Right kidney (tissue), 9 donors: ENCODE results near the gene FAM110A.
"Not testable (repeated sequence)": the region's sequence is repeated elsewhere in the genome, so short reads cannot be mapped to it uniquely, and the experiment has no call there.

Experiments used
- DNase-seq: peaks from one replicate; pipeline ENCODE4 v3.0.0-alpha.2; 2016
- long read RNA-seq, 8 donors: transcript quantifications; one replicate each; lab custom pipeline, GENCODE V29; 2026

FAM110A gene
- long read RNA-seq, donor 1 = 0 reads
- long read RNA-seq, donor 2, partial matches to known transcripts = 0 of 2 reads
- long read RNA-seq, donor 2, other reads (novel, unspliced or antisense) = 0 of 2 reads
- long read RNA-seq, donor 3, partial matches to known transcripts = 0 of 2 reads
- long read RNA-seq, donor 3, other reads (novel, unspliced or antisense) = 0 of 2 reads
- long read RNA-seq, donor 4, partial matches to known transcripts = 5 of 7 reads
- long read RNA-seq, donor 4, other reads (novel, unspliced or antisense) = 0 of 7 reads
- long read RNA-seq, donor 5, partial matches to known transcripts = 16 of 21 reads
- long read RNA-seq, donor 5, other reads (novel, unspliced or antisense) = 0 of 21 reads
- long read RNA-seq, donor 6, partial matches to known transcripts = 0 of 7 reads
- long read RNA-seq, donor 6, other reads (novel, unspliced or antisense) = 0 of 7 reads
- long read RNA-seq, donor 7, partial matches to known transcripts = 31 of 36 reads
- long read RNA-seq, donor 7, other reads (novel, unspliced or antisense) = 0 of 36 reads
- long read RNA-seq, donor 8, partial matches to known transcripts = 0 of 4 reads
- long read RNA-seq, donor 8, other reads (novel, unspliced or antisense) = 0 of 4 reads

- DNase-seq = peak; percentile 94
These were observed at the start of gene FAM110A for GRCh38 chr20:833450-834150. Gene FAM110A, plus strand, starts transcription at chr20:833715. Its CDS starts 11,090 bp downstream, at chr20:844805.

- no peak for DNase-seq
These were observed 45.7 kb upstream of the FAM110A start for GRCh38 chr20:787825-788224.

DNA sequence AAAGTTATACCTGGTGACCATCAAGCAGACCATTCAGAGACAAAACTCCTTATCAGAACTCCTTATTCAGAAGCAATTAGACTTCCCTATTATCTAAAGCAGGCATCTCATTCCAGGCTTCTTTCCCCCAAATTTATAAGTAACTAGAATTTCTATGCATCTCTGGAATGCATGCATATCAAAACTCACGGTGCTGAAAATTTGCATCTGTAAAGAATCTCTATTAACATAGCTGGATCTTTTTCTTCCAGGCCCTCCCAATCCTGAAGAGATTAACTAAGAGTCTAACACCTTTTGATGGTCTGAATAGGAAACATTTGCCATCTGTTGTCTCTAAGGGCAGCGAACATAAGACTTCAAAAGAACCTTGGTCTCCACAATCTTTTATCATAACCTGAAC lies 42.5 kb upstream of the FAM110A start:
- DNase-seq = no peak

DNA sequence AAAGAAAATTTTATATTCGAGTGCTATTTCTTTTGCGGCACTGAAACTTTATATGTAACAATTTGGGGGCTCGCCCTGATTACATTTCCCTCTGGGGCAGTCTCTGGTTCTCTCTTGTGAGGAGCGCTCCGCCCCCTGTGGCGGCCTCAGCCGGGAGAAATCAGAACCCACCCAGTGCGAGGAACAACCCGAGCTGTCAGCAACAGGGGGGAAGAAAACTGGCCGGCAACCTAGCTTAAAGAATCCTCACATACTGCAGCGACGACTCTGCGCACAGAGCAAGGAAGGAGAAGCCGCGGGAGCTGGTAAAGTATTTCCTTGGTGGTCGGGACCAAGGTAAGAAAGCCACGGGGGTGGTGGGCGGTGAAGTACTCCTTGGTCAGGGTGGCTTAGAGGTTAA lies 41.3 kb upstream of the FAM110A start:
- DNase-seq = no peak

GRCh38 chr20:796921-797320 lies 36.6 kb upstream of the FAM110A start:
- DNase-seq = no peak

GRCh38 chr20:798746-799145 lies 34.8 kb upstream of the FAM110A start:
- DNase-seq = not testable (repeated sequence)

GRCh38 chr20:800026-800425 lies 33.5 kb upstream of the FAM110A start:
- not testable (repeated sequence) for DNase-seq

- no peak for DNase-seq
These were observed 31.8 kb upstream of the FAM110A start for GRCh38 chr20:801678-802077.

DNA sequence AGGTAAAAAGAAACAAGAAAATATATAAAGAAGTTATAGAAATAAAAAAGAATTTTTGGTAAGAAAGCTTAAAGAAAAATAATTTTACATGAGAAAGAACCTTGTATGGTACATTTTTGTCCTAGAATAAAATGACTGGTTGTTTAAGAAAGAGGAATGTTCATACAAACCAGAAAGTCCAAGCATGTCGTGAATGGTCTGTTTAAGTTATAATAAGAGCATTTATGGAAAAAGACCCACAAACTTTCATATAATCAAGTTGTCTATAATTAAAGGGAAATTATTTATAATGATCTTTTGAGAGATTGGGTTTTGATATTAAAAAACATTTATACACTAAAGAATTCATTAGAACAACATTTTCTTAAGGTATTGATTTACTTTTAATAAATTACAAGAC lies 27.8 kb upstream of the FAM110A start:
- no peak for DNase-seq

- not testable (repeated sequence) for DNase-seq
These were observed 21.6 kb upstream of the FAM110A start for GRCh38 chr20:811776-812434.

DNA sequence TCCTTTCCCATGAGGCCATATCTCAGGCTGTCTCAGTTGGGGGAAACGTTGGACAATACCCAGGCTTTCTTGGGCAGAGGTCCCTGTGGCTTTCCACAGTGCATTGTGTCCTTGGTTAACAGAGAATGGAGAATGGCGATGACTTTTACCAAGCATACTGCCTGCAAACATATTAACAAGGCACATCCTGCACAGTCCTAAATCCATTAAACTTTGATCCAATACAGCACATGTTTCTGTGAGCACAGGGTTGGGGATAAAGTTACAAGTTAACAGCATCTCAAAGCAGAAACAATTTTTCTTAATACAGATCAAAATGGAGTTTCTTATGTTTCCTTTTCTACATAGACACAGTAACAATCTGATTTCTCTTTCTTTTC lies 21.1 kb upstream of the FAM110A start:
- not testable (repeated sequence) for DNase-seq

GRCh38 chr20:813390-813789 lies 20.1 kb upstream of the FAM110A start:
- DNase-seq = no peak

- no peak for DNase-seq
These were observed 18.3 kb upstream of the FAM110A start for GRCh38 chr20:815226-815625.

DNA sequence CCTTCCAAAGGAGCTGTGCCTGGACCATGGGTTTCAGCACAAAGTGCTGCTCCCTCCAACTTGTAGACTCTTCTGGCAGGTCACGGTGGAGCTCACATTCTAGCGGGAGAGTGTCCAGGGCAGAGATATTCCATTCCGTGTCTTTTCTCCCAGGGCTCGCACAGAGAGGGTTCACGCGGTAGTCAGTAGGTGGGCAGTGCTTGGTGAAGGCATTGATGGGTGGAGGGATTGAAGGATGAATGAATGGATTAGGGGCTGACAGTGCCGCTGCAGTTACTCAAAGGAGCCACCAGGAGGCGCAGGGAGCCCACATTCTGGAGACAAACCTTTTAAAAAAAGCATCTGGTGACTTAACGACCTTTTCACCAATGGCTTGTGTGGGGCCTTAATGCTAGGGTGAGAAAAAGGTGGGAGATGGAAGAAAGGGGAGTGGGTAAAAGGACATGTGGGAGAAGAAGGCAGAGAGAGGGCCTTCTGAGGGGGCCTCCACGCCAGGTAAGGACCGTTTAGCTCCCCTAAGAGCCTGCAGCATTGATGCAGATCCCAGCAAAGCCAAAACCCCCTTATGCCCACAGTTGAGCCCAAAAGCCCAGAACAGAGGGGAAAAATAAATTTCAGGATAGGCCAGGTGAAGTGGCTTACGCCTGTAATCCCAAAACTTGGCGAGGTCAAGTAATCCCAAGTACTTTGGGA lies 17.5 kb upstream of the FAM110A start:
- peak; percentile 56 for DNase-seq

GRCh38 chr20:818001-818664 lies 15.4 kb upstream of the FAM110A start:
- DNase-seq = no peak

- DNase-seq = no peak
These were observed 13.7 kb upstream of the FAM110A start for GRCh38 chr20:819680-820322.

GRCh38 chr20:820323-820953 lies 13.1 kb upstream of the FAM110A start:
- DNase-seq = no peak

DNA sequence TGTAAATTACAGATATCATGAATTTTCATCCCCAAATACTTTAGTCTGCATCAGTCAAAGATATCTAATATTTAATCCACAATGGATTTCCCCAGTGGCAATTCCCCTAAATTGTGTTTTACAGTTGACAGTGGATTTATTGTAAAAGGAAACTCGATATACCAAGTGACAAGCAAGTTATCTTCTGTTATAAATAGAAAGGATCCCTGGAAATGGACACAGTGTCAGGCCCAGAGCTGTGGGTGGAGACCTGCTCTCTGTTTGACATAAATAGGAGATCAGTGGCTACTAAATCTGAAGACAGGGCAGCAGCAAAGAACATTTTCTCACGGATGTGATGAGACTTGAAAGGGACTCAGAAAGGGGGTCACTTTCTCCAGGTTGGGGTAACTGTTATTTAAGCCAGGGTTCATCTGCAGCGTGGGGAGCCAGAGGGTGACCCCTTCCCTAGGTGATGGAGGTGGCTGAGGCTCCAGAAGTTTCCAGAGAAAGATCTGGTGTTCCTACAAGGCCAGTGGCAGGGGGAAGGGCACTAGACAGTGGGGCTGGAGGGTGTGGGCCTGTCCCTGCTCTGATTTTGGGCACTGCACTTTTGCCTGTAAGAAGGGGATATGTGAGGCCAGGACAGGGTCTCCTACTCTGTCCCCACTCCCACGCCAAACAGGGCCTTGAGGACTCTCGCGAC lies 12.3 kb upstream of the FAM110A start:
- no peak for DNase-seq

- DNase-seq = no peak
These were observed 11.8 kb upstream of the FAM110A start for GRCh38 chr20:821731-822065.
